Epithelial cell of proximal tubule (primary cell): ENCODE data around the gene ZNF814. TPM values are rescaled to one million over a fixed set of nuclear protein-coding genes. Genes with fewer than 3 reads are reported as not detected.

ENCODE experiments used
- DNase-seq: peaks from one replicate; pipeline ENCODE4 v3.0.0-alpha.2; 2011; ENCODE audit warnings: low read depth
- H3K4me3 ChIP-seq: 2 replicates; pipeline ENCODE4 v1.5.1; 2011; ENCODE audit warnings: low read depth, mild to moderate bottlenecking, low read length
- total RNA-seq: library from RNA; depleted of rRNA; stranded (reverse); fragments of >200 nt; gene quantifications from 2 replicates; pipeline ENCODE4 v1.2.3, GENCODE V29; 2015
- TF ChIP-seq, protein P1 (sequence below): conservative IDR thresholded peaks from 2 replicates; pipeline ENCODE4 v1.5.1; 2012; ENCODE audit warnings: low read depth, mild to moderate bottlenecking, low read length

The ZNF814 gene
- total RNA-seq, 1 donor from 2014 or later = 16.9 TPM

GRCh38 chr19:57807541-57807940 is 81.3 kb downstream of the ZNF814 start:
- TF ChIP-seq, protein P1, sequence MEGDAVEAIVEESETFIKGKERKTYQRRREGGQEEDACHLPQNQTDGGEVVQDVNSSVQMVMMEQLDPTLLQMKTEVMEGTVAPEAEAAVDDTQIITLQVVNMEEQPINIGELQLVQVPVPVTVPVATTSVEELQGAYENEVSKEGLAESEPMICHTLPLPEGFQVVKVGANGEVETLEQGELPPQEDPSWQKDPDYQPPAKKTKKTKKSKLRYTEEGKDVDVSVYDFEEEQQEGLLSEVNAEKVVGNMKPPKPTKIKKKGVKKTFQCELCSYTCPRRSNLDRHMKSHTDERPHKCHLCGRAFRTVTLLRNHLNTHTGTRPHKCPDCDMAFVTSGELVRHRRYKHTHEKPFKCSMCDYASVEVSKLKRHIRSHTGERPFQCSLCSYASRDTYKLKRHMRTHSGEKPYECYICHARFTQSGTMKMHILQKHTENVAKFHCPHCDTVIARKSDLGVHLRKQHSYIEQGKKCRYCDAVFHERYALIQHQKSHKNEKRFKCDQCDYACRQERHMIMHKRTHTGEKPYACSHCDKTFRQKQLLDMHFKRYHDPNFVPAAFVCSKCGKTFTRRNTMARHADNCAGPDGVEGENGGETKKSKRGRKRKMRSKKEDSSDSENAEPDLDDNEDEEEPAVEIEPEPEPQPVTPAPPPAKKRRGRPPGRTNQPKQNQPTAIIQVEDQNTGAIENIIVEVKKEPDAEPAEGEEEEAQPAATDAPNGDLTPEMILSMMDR = no peak
- no peak overlapping the region for H3K4me3 ChIP-seq
- no peak for DNase-seq

GRCh38 chr19:57803594-57804325 is 85.1 kb downstream of the ZNF814 start:
- DNase-seq = peak; percentile 40
- TF ChIP-seq, protein P1 = no peak
- peak overlapping the region; percentile 74 for H3K4me3 ChIP-seq

DNA sequence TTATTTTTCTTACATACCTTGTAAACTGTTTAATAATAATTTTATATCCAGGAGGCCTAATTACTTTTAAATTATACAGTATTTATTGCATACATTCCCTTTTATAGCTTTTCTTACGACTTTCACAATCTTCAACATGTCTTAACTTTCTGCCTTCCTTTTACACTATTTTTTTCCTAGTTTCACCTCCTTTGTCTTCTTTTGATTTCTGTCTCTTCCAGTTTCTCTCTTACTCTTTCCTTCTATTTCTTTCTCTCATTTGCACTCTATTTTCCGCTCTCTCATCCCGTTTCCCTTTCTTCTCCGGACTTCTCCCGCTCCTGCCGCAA is 85.6 kb downstream of the ZNF814 start:
- TF ChIP-seq, protein P1 = no peak

GRCh38 chr19:57802269-57802668 is 86.6 kb downstream of the ZNF814 start:
- no peak overlapping the region for H3K4me3 ChIP-seq
- TF ChIP-seq, protein P1 = no peak
- DNase-seq = no peak

More for the DNA sequence above, 85.6 kb downstream of the ZNF814 start:
- peak overlapping the region; percentile 74 for H3K4me3 ChIP-seq
- no peak for DNase-seq

GRCh38 chr19:57800696-57801095 is 88.1 kb downstream of the ZNF814 start:
- H3K4me3 ChIP-seq = no peak overlapping the region
- TF ChIP-seq, protein P1 = no peak
- no peak for DNase-seq

Other genes starting within 250 kb of the ZNF814 start
- not detected in 2 replicates for gene ZSCAN4, start 220.1 kb downstream of the ZNF814 start, total RNA-seq
- 1.8 and 8.0 TPM in 2 replicates for gene ZNF551, start 207.1 kb downstream of the ZNF814 start, total RNA-seq
- gene ZNF154, start 179.8 kb downstream of the ZNF814 start, total RNA-seq = 1.4 and 2.1 TPM in 2 replicates
- gene ZNF671, start 161.4 kb downstream of the ZNF814 start, total RNA-seq = 1.3 and 3.0 TPM in 2 replicates
- gene ZNF776, start 142.2 kb downstream of the ZNF814 start, total RNA-seq = 8.6 and 9.0 TPM in 2 replicates
- 6.7 and 6.9 TPM in 2 replicates for gene ZNF586, start 119.4 kb downstream of the ZNF814 start, total RNA-seq
- gene ZNF552, start 74.1 kb downstream of the ZNF814 start, total RNA-seq = 7.0 and 8.9 TPM in 2 replicates
- 11.3 and 14.7 TPM in 2 replicates for gene ZNF587B, start 58.7 kb downstream of the ZNF814 start, total RNA-seq
- gene ZNF587, start 39.2 kb downstream of the ZNF814 start, total RNA-seq = 14.4 and 16.6 TPM in 2 replicates
- 4.4 and 6.3 TPM in 2 replicates for gene ZNF417, start 27.6 kb upstream of the ZNF814 start, total RNA-seq
- gene ZNF418, start 46.4 kb upstream of the ZNF814 start, total RNA-seq = 1.3 and 1.5 TPM in 2 replicates
- gene ZNF256, start 58.7 kb upstream of the ZNF814 start, total RNA-seq = 1.5 and 2.9 TPM in 2 replicates
- not detected in 2 replicates for gene C19orf18, start 85.5 kb upstream of the ZNF814 start, total RNA-seq
- 6.2 and 23.6 TPM in 2 replicates for gene ZNF606, start 113.8 kb upstream of the ZNF814 start, total RNA-seq
- gene ZSCAN1, start 145.0 kb upstream of the ZNF814 start, total RNA-seq = 0.22 and 0.69 TPM in 2 replicates
- gene ZNF135, start 170.2 kb upstream of the ZNF814 start, total RNA-seq = 1.7 and 3.5 TPM in 2 replicates
- 23.9 and 40.1 TPM in 2 replicates for gene ZSCAN18, start 209.2 kb upstream of the ZNF814 start, total RNA-seq